ENCODE results near the gene NR1D2.

Gene NR1D2

DNA sequence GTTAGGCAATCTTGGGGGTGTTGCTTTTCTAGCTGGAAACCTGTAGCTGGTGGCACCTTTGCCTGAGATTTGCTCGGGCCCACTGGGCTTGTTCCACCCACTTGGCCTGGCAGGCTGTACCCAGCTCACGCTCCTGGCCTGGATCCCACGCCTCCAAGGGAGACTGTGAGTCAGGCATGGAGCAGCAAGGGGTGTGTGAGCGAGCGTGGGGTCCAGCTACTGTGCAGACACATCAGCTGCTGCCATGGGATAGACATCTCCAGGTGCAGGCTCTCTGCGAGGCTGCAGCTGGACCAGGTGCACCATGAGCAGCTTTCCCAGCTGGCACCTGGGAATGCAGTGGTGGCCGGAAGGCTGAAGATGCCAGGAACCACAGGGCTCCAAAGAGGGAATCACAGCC, 36.0 kb downstream of the NR1D2 start:
- POLR2A ChIA-PET, result interaction anchor here (2.1 kb wide), 1 partner anchor 64 kb away, joined by 12 read pairs; the partner anchor contains the start of genes NKIRAS1 and RPL15
- TF ChIP-seq SUZ12 (IDR thresholded peaks at IDR 0.05), result no peak
- TF ChIP-seq TARDBP (IDR thresholded peaks at IDR 0.05), result no peak
- no peak for TF ChIP-seq BHLHE40 (IDR thresholded peaks at IDR 0.05; ENCODE audit: borderline replicate concordance)
- no peak for TF ChIP-seq L3MBTL2 (conservative IDR thresholded peaks at IDR 0.05)
- TF ChIP-seq ELF4 (IDR thresholded peaks at IDR 0.05), result no peak
- TF ChIP-seq CTBP1 (IDR thresholded peaks at IDR 0.05; ENCODE audit: borderline replicate concordance), result no peak
- TF ChIP-seq, protein P1, sequence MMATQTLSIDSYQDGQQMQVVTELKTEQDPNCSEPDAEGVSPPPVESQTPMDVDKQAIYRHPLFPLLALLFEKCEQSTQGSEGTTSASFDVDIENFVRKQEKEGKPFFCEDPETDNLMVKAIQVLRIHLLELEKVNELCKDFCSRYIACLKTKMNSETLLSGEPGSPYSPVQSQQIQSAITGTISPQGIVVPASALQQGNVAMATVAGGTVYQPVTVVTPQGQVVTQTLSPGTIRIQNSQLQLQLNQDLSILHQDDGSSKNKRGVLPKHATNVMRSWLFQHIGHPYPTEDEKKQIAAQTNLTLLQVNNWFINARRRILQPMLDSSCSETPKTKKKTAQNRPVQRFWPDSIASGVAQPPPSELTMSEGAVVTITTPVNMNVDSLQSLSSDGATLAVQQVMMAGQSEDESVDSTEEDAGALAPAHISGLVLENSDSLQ (IDR thresholded peaks at IDR 0.05), result no peak
- no peak for TF ChIP-seq NFRKB (IDR thresholded peaks at IDR 0.05)
- no peak for TF ChIP-seq SP1 (IDR thresholded peaks at IDR 0.05)
- no peak for DNase-seq (ENCODE audit: extremely low spot score)
- CTCF ChIA-PET, result no interaction called here

DNA sequence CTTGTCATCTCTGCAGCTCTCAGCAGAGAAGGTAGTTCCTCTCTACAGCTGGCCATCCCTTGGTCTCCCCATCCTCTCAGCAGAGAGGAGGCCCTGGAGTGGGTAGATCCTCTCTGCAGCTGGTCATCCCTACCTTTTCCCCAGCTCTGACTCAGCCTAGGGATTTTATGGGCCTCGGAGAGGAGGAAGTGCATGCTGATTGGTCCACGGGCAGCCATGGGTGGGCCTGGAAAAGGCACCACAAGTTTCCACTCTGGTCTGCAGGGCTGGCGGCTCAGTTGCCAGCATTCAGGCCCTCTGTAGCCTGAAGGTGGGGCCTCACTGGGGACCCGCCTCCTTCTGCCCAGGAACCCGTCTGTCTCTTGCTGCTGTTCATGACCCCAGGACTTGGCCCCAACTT, 36.9 kb downstream of the NR1D2 start:
- CTCF ChIA-PET, result no interaction called here
- TF ChIP-seq SUZ12 (IDR thresholded peaks at IDR 0.05), result no peak
- no peak for TF ChIP-seq TARDBP (IDR thresholded peaks at IDR 0.05)
- TF ChIP-seq ZNF384 (IDR thresholded peaks at IDR 0.05), result no peak
- TF ChIP-seq HDGF (IDR thresholded peaks at IDR 0.05; ENCODE audit: borderline replicate concordance), result no peak
- no peak for TF ChIP-seq FOXM1 (IDR thresholded peaks at IDR 0.05; ENCODE audit: borderline replicate concordance)
- TF ChIP-seq FOXK2 (IDR thresholded peaks at IDR 0.05), result no peak
- DNase-seq (ENCODE audit: extremely low spot score), result no peak
- POLR2A ChIA-PET, result interaction anchor here (2.1 kb wide), 1 partner anchor 65 kb away, joined by 12 read pairs; the partner anchor contains the start of genes NKIRAS1 and RPL15

DNA sequence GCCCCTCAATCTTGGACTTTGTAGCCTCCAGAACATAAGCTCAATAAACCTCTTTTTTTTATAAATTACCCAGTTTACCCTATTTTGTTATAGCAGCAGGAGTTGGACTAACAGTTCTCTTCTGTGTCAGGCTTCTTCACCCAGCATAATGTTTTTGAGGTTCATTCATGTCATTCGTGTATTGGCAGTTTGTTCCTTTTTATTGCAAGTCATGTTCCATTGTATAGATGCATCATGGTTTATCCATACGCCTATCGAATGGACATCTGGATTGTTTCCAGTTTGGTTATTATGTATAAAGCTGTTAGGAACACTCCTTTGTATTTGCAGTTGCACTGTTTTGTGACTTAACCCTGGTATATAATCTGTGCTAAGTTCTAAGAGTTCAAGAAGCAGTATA, 39.8 kb downstream of the NR1D2 start:
- POLR2A ChIA-PET, result no interaction called here
- TF ChIP-seq, protein P1 (IDR thresholded peaks at IDR 0.05), result no peak
- no peak for TF ChIP-seq ELF4 (IDR thresholded peaks at IDR 0.05)
- no peak for TF ChIP-seq SP1 (IDR thresholded peaks at IDR 0.05)
- no peak for TF ChIP-seq L3MBTL2 (conservative IDR thresholded peaks at IDR 0.05)
- TF ChIP-seq SUZ12 (IDR thresholded peaks at IDR 0.05), result no peak
- no peak for TF ChIP-seq BHLHE40 (IDR thresholded peaks at IDR 0.05; ENCODE audit: borderline replicate concordance)
- CTCF ChIA-PET, result no interaction called here
- no peak for DNase-seq (ENCODE audit: extremely low spot score)

DNA sequence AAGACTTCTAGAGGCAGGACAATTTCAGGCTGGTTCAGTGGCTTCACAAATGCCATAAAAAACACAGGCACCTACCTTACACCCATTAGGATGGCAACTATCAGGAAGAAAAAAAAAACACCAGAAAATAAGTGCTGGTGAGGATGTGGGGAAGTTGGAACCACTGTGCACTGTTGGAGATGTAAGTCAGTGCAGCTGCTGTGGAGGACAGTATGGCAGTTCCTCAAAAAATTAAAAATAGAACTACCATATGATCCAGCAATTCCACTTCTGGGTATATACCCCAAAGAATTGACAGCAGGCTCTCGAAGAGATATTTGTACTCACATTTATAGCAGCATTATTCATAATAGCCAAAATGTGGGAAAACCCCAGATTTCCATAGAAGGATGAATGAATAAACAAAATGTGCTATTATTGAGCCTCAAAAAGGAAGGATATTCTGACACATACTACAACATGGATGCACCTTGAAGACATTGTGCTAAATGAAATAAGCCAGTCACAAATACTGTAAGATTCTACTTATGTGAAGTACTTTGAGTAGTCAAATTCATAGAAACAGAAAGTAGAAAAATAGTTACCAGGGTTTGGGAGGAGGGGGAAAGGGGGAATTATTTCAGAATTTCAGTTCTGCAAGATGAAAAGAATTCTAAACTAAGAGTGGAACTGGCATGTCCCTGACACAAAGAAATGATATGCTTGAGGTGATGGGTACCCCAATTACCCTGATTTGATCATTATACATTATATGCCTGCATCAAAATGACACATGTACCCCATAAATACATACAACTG, 40.9 kb downstream of the NR1D2 start:
- DNase-seq (ENCODE audit: extremely low spot score), result no peak
- CTCF ChIA-PET, result no interaction called here
- POLR2A ChIA-PET, result no interaction called here
- TF ChIP-seq NFRKB (IDR thresholded peaks at IDR 0.05), result no peak
- no peak for TF ChIP-seq ZNF384 (IDR thresholded peaks at IDR 0.05)
- no peak for TF ChIP-seq FOXM1 (IDR thresholded peaks at IDR 0.05; ENCODE audit: borderline replicate concordance)
- TF ChIP-seq SUZ12 (IDR thresholded peaks at IDR 0.05), result no peak
- TF ChIP-seq TARDBP (IDR thresholded peaks at IDR 0.05), result no peak
- TF ChIP-seq BHLHE40 (IDR thresholded peaks at IDR 0.05; ENCODE audit: borderline replicate concordance), result no peak
- no peak for TF ChIP-seq FOXA1 (IDR thresholded peaks at IDR 0.05)
- TF ChIP-seq L3MBTL2 (conservative IDR thresholded peaks at IDR 0.05), result no peak
- TF ChIP-seq CTBP1 (IDR thresholded peaks at IDR 0.05; ENCODE audit: borderline replicate concordance), result no peak
- TF ChIP-seq FOXK2 (IDR thresholded peaks at IDR 0.05), result no peak
- TF ChIP-seq, protein P1 (IDR thresholded peaks at IDR 0.05), result no peak
- no peak for TF ChIP-seq SP1 (IDR thresholded peaks at IDR 0.05)
- TF ChIP-seq ARNT (IDR thresholded peaks at IDR 0.05), result no peak

DNA sequence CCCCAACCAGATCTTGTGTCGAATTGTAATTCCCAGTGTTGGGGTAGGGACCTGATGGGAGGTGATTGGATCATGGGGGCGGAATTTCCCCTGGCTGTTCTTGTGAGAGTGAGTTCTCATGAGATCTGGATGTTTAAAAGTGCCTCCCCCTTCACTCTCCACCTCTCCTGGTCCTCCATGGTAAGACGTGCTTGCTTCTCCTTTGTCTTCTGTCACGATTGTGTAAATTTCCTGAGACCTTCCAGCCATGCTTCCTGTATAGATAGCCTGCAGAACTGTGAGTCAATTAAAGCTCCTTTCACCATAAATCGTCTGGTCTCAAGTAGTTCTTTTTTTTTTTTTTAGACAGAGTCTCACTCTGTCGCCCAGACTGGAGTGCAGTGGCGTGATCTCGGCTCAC, 42.3 kb downstream of the NR1D2 start:
- ChIA-PET CTCF (no interaction called here), POLR2A (no interaction called here)
- TF ChIP-seq ARNT (IDR thresholded peaks at IDR 0.05), result no peak
- no peak for TF ChIP-seq ELF4 (IDR thresholded peaks at IDR 0.05)
- TF ChIP-seq FOXK2 (IDR thresholded peaks at IDR 0.05), result no peak
- no peak for TF ChIP-seq FOXA1 (IDR thresholded peaks at IDR 0.05)
- no peak for TF ChIP-seq CTBP1 (IDR thresholded peaks at IDR 0.05; ENCODE audit: borderline replicate concordance)
- no peak for TF ChIP-seq NFRKB (IDR thresholded peaks at IDR 0.05)
- TF ChIP-seq FOXM1 (IDR thresholded peaks at IDR 0.05; ENCODE audit: borderline replicate concordance), result no peak
- no peak for TF ChIP-seq L3MBTL2 (conservative IDR thresholded peaks at IDR 0.05)
- no peak for TF ChIP-seq SUZ12 (IDR thresholded peaks at IDR 0.05)
- no peak for TF ChIP-seq BHLHE40 (IDR thresholded peaks at IDR 0.05; ENCODE audit: borderline replicate concordance)
- no peak for TF ChIP-seq ZNF384 (IDR thresholded peaks at IDR 0.05)
- no peak for TF ChIP-seq SP1 (IDR thresholded peaks at IDR 0.05)
- DNase-seq (ENCODE audit: extremely low spot score), result no peak

DNA sequence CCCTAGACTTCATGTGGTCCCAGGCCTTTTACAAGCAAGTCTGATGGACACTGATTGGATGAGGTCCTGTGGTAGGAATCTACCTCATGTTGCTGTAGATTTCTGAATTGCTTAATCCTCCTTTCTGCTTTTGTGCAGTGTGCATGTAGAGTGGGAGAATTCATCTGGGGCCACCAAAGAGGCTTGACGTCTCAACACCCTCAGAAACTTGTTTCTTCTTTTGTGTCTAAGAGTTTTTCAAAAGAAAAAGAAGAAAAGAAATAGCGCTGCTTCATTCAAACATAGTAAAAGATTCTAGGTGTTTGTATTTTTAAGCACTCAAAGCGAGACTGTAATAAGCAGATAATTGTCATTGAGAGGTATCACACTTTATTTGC, 46.2 kb downstream of the NR1D2 start:
- POLR2A ChIA-PET, result no interaction called here
- CTCF ChIA-PET, result no interaction called here

More for the DNA sequence above, 46.2 kb downstream of the NR1D2 start:
- TF ChIP-seq CTBP1 (IDR thresholded peaks at IDR 0.05; ENCODE audit: borderline replicate concordance) (no peak), NFRKB (IDR thresholded peaks at IDR 0.05) (no peak), TARDBP (IDR thresholded peaks at IDR 0.05) (no peak), LEF1 (IDR thresholded peaks at IDR 0.05; ENCODE audit: borderline replicate concordance) (no peak), SUZ12 (IDR thresholded peaks at IDR 0.05) (no peak), HDGF (IDR thresholded peaks at IDR 0.05; ENCODE audit: borderline replicate concordance) (no peak), L3MBTL2 (conservative IDR thresholded peaks at IDR 0.05) (no peak), ZNF384 (IDR thresholded peaks at IDR 0.05) (no peak), SP1 (IDR thresholded peaks at IDR 0.05) (no peak), FOXM1 (IDR thresholded peaks at IDR 0.05; ENCODE audit: borderline replicate concordance) (no peak), ARNT (IDR thresholded peaks at IDR 0.05) (no peak), BHLHE40 (IDR thresholded peaks at IDR 0.05; ENCODE audit: borderline replicate concordance) (no peak), FOXK2 (IDR thresholded peaks at IDR 0.05) (no peak), ELF4 (IDR thresholded peaks at IDR 0.05) (no peak), FOXA1 (IDR thresholded peaks at IDR 0.05) (no peak)
- TF ChIP-seq, protein P1 (IDR thresholded peaks at IDR 0.05), result no peak
- DNase-seq (ENCODE audit: extremely low spot score), result no peak
